GM13976 (cell line): Measurements from ENCODE around the gene MOCS1.

Source experiments
- DNase-seq: peaks from one replicate; pipeline ENCODE4 v3.0.0; 2012; ENCODE audit warnings: low spot score
- CTCF ChIP-seq: IDR thresholded peaks from 2 replicates; pipeline ENCODE4 v1.5.1; 2012; ENCODE audit warnings: borderline replicate concordance, mild to moderate bottlenecking; ENCODE audit not compliant: insufficient read depth; ENCODE audit errors: extremely low read depth, missing control alignments, control extremely low read depth
- in situ Hi-C: fragments of 300-500 bp; cut with MboI; formaldehyde crosslinking; loops from one replicate; pipeline ENCODE4 v1.12.0; 2022; ENCODE audit warnings: low sequenced_read_pairs, mixed read lengths, inconsistent platforms; ENCODE audit not compliant: unreplicated experiment

MOCS1 gene

DNA sequence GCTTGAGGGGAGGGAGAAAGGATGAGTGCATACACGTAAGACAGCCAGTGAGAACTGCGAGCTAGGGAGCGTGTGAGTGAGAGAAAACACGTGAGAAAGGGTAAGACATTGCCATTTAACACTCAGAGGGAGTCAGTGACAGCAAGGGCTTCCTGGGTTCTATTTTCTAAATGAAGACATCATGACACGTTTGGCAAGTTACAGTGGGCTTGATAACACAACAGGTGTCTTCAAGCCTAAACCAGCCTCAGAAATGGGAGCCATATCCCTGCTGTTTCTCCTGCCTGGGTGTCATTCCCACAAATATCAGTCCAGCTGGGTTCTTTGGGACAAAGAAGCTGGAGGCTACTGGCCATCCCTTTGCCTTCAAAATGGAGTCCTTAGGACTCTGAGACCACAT, 16.9 kb upstream of the MOCS1 start:
- DNase-seq: no peak
- no peak for TF ChIP-seq CTCF
- in situ Hi-C loops: no loop called here

GRCh38 chr6:39950125-39950720, 16.0 kb upstream of the MOCS1 start:
- in situ Hi-C loops: no loop called here
- no peak for DNase-seq
- TF ChIP-seq CTCF: no peak

- in situ Hi-C loops: no loop called here
- no peak for DNase-seq
- TF ChIP-seq CTCF: no peak
These were observed 14.0 kb upstream of the MOCS1 start for GRCh38 chr6:39948199-39948791.

GRCh38 chr6:39947611-39948068, 13.4 kb upstream of the MOCS1 start:
- in situ Hi-C loops: no loop called here
- no peak for DNase-seq
- no peak for TF ChIP-seq CTCF

DNA sequence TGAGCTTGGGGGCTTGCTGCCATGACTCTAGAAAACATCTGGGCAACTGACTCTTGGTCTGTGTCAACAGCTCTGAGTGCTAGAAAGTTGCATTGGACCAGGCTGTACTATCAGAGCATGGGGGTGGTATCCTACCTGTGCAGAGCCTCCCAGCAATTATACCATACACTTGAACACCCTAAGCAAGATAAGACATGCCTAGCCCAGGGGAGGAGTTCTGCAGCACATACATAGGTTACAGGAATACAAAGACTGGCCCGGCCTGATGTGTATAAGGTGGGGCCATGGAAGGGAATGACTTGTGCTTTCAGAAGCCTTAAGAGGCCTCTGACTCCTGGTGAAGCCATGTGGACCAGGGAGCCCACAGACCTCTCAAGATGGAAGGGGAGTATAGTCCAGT, 11.4 kb upstream of the MOCS1 start:
- TF ChIP-seq CTCF: no peak
- in situ Hi-C loops: no loop called here
- no peak for DNase-seq

DNA sequence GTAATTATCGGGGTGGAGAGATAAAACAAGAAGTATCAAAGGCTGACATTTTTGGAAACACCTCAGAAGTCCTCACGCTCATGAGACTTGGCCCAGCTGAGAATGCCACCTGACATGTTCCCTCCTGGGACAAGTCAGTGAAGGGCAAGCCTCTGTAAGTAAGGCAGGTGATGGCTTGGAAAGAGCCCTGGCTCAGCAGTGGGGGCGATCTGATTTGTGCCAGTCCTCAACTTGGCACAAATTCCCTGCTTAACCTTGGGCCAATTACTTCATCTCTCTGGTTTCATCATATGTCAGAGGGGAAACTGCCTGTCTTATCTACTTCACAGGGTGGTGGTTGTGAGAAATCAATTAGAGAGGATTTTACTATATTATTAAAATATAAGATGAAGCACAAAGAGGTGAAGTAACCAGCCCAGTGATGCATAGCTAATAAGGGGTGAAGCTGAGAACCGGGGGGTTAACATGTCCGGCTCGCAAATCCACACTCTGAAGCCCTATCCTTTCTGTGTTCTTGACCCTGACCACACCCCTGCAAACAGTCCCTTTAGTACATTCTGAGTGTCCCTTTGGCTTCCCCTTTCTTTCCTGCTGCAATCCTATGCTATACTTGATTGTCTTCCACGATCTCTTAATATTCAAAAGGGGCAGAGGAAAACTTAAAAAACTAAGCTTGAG, 8.8 kb upstream of the MOCS1 start:
- DNase-seq: no peak
- no peak for TF ChIP-seq CTCF
- in situ Hi-C loops: no loop called here
